Measurements from ENCODE around the gene CYB5B. TPM values are rescaled to one million over a fixed set of nuclear protein-coding genes. Genes with fewer than 3 reads are reported as not detected.
"Not testable (repeated sequence)": the region's sequence is repeated elsewhere in the genome, so short reads cannot be mapped to it uniquely, and the experiment has no call there.

The CYB5B gene
- total RNA-seq, 4 donors from 2014 or later = 40.4 to 61.5 (median 50.4) TPM

DNA sequence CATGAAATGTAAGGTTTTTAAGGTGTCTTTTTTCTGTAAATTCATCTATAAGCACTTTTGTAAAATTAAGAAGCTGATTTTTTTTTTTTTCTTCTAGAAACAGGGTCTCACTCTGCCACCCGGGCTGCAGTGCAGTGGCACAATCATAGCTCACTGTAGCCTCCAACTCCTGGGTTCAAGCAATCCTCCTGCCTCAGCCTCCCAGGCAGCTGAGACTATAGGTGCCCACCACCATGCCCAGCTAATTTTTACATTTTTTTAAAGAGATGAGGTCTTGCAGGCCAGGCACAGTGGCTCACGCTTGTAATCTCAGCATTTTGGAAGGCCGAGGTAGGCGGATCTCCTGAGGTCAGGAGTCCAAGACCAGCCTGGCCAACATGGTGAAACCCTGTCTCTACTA is 4.5 kb upstream of the CYB5B start:
- Histone ChIP-seq H3K4me1 (peaks cover 9 to 11% of the 10 kb centered on the region in 2 donors), H3K27me3 (no peaks in the 10 kb centered on the region), H3K27ac (no peak overlapping the region), H3K4me3 (replicated peaks in 1 of 3) (no peak overlapping the region), H3K9me3 (no peaks in the 10 kb centered on the region), H3K36me3 (no peaks in the 10 kb centered on the region)
- intact Hi-C loops (cut with DNase I) = no loop called here
- no peak for DNase-seq
- 77 to 92% methylated on average over 4 of the region's 4 CpGs for WGBS, 2 donors
- TF ChIP-seq, protein P1, sequence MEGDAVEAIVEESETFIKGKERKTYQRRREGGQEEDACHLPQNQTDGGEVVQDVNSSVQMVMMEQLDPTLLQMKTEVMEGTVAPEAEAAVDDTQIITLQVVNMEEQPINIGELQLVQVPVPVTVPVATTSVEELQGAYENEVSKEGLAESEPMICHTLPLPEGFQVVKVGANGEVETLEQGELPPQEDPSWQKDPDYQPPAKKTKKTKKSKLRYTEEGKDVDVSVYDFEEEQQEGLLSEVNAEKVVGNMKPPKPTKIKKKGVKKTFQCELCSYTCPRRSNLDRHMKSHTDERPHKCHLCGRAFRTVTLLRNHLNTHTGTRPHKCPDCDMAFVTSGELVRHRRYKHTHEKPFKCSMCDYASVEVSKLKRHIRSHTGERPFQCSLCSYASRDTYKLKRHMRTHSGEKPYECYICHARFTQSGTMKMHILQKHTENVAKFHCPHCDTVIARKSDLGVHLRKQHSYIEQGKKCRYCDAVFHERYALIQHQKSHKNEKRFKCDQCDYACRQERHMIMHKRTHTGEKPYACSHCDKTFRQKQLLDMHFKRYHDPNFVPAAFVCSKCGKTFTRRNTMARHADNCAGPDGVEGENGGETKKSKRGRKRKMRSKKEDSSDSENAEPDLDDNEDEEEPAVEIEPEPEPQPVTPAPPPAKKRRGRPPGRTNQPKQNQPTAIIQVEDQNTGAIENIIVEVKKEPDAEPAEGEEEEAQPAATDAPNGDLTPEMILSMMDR (IDR thresholded peaks at IDR 0.05) = no peak
- no peak for TF ChIP-seq POLR2A (IDR thresholded peaks at IDR 0.05)

DNA sequence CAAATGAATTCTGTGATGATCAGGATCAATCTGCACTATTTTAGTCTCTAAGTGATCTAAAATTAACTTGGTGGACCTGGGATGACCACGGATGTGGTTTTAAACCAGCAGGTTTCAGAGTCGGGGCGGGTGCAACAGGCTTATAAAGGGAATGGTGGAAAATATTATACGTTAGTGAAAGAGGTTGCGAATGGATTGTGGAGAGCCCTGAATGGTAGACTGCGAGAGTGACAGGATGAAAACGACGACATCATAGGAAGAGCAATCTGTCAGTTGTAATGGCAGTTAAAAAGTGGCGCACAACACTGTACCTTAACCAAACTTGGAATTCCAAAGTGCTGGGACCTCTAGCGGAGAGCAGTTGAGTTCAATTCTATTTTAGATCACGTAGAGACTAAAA is 1.2 kb upstream of the CYB5B start:
- H3K27me3 ChIP-seq = no peaks in the 10 kb centered on the region
- whole genome bisulfite sequencing, 2 donors = 76 to 80% methylated on average over 11 of the region's 11 CpGs
- DNase-seq = no peak
- H3K9me3 ChIP-seq = no peaks in the 10 kb centered on the region
- H3K4me3 ChIP-seq (replicated peaks in 1 of 3) = no peak overlapping the region
- intact Hi-C loops (cut with DNase I) = no loop called here
- peaks cover 0 to 6% of the 10 kb centered on the region in 2 donors for H3K36me3 ChIP-seq
- TF ChIP-seq, protein P1 (IDR thresholded peaks at IDR 0.05) = no peak
- H3K27ac ChIP-seq = no peak overlapping the region
- peaks cover 8% of the 10 kb centered on the region in 2 donors for H3K4me1 ChIP-seq

DNA sequence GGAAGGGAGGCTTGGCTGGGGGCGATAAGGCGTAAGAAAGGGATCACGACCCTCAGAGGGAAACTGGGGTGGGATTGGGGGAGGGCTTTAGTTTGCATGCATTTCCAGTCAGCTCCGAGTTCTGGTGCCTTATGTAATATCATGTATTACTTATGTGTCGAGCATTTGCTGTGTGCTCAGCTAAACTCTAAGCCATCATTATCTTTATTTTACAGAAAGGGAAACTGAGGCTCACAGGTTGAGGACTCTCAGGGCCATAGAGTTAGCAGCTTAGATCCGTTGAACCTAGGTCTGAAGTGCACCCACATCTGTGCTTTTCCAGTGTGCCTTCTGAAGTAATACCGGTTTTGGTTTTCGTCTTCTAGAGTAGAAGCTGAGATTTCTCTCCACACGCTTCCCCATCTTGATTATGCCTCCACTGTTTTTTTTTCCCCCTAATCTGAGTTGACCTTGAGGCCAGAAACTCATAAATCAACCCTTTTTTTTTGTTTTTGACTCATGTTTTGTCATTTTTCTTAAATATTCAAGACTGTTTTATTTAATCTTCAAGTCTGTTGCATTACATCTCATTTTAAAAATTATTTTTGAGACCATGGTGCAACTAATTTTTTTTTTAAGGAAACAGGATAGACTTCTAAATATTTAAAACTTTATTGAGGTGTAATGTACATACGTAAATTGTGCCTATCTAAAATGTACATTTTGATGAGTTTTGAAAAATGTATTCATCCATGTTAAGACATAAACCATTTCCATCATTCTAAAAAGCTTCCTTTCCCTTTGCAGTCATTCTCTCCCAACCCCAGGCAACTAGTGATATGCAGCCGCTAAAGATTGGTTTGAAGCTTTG is 741 bp downstream of the CYB5B start:
- peak overlapping the region; percentile 24 to 84 (median 84) for H3K27ac ChIP-seq
- H3K36me3 ChIP-seq = peaks cover 0 to 12% of the 10 kb centered on the region in 2 donors
- peaks cover 7 to 8% of the 10 kb centered on the region in 2 donors for H3K4me1 ChIP-seq
- TF ChIP-seq, protein P1 (IDR thresholded peaks at IDR 0.05) = no peak
- TF ChIP-seq POLR2A (IDR thresholded peaks at IDR 0.05) = no peak
- WGBS, 2 donors = 14 to 17% methylated on average over 11 of the region's 11 CpGs
- no peaks in the 10 kb centered on the region for H3K9me3 ChIP-seq
- H3K4me3 ChIP-seq (replicated peaks in 1 of 3) = peak overlapping the region; percentile 57 to 90 (median 75)
- intact Hi-C loops (cut with DNase I) = no loop called here
- no peaks in the 10 kb centered on the region for H3K27me3 ChIP-seq
- DNase-seq = no peak

DNA sequence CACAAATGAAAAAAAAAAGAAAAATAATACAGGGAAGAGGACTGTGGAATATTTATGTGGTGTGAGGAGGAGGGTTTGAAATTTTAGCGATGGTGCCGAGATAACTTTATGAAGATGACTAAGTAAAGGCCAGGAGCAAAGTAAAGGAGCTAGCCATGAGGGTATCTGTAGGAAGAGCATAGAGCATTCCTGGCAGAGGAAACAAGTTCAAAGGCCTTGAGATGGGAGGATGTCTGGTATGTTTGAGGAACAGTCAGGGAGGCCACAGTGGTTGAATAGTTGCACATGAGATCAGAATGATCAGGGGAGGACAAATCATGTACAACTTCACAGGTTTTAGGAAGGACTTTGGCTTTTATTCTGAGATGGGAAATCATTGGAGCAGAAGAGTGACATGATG is 4.2 kb downstream of the CYB5B start:
- no peak for TF ChIP-seq POLR2A (IDR thresholded peaks at IDR 0.05)
- TF ChIP-seq, protein P1 (IDR thresholded peaks at IDR 0.05) = no peak
- Histone ChIP-seq H3K4me3 (replicated peaks in 1 of 3) (no peak overlapping the region), H3K4me1 (peaks cover 7 to 8% of the 10 kb centered on the region in 2 donors), H3K27ac (no peak overlapping the region), H3K9me3 (no peaks in the 10 kb centered on the region), H3K36me3 (peaks cover 4 to 21% of the 10 kb centered on the region in 2 donors), H3K27me3 (no peaks in the 10 kb centered on the region)
- WGBS, 2 donors = 98 to 99% methylated on average over 2 of the region's 2 CpGs
- DNase-seq = no peak
- intact Hi-C loops (cut with DNase I) = no loop called here

DNA sequence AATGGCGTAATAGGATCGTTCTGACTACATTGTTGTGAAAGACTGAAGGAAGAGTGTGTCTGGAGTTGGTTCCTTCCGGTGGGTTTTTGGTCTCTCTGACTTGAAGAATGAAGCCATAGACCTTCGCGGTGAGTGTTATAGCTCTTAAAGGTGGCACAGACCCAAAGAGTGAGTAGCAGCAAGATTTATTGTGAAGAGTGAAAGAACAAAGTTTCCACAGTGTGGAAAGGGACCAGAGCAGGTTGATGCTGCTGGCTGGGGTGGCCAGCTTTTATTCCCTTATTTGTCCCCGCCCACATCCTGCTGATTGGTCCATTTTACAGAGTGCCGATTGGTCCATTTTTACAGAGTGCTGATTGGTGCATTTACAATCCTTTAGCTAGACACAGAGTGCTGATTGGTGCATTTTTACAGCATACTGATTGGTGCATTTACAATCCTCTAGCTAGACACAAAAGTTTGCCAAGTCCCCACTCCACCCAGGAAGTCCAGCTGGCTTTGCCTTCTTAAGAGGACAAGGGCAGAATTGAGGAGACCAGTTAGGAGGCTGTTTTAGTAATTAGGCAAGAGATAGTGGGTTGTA is 4.7 kb downstream of the CYB5B start:
- DNase-seq; H3K4me3 ChIP-seq (replicated peaks in 1 of 3); H3K4me1 ChIP-seq; H3K27ac ChIP-seq; H3K9me3 ChIP-seq; H3K27me3 ChIP-seq; intact Hi-C loops (cut with DNase I): not testable (repeated sequence)
- H3K36me3 ChIP-seq = peaks cover 4 to 21% of the 10 kb centered on the region in 2 donors
- 94 to 96% methylated on average over 7 of the region's 7 CpGs for WGBS, 2 donors

All from thyroid gland (tissue), 4 donors.